ENCODE measurements around the gene SEMA6B.

The SEMA6B gene

DNA sequence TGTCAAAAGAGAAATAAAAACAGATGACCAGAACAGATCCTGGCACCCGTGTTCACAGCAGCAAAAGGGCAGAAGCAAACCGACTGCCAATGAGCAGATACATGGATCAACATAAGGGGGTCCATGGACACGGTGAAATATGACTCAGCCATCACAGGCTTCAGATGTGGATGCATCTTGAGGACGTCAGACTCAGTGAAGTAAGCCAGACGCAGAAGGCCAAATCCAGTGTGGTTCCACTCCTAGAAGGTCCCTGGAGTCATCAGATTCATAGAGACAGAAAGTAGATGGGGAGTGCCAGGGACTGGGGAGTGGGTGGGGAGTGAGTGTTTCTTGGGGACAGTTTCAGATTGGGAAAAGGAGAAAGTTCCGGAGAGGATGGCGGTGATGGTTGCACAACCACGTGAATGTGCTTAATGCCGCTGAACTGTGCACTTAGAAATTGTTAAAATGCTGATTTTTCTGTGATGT lies 28.8 kb upstream of the SEMA6B start:
- peaks cover 10% of the 10 kb centered on the region for H3K4me1 ChIP-seq (ENCODE audit: control insufficient read depth, insufficient read depth, low read length, poor library complexity, severe bottlenecking)
- H3K9me3 ChIP-seq (ENCODE audit: control insufficient read depth, low read length): no peaks in the 10 kb centered on the region
- H3K4me3 ChIP-seq (ENCODE audit: insufficient read depth, low read depth, low read length, poor library complexity, severe bottlenecking): no peak overlapping the region
- no peak for DNase-seq
- H3K27me3 ChIP-seq (replicated peaks; ENCODE audit: control insufficient read depth, insufficient read depth, low read length, poor library complexity, severe bottlenecking): peaks cover 23% of the 10 kb centered on the region
- no peak overlapping the region for H3K27ac ChIP-seq (ENCODE audit: insufficient read depth, low read length, poor library complexity, severe bottlenecking)
- no peaks in the 10 kb centered on the region for H3K36me3 ChIP-seq (ENCODE audit: control insufficient read depth, insufficient read depth, low read length)

DNA sequence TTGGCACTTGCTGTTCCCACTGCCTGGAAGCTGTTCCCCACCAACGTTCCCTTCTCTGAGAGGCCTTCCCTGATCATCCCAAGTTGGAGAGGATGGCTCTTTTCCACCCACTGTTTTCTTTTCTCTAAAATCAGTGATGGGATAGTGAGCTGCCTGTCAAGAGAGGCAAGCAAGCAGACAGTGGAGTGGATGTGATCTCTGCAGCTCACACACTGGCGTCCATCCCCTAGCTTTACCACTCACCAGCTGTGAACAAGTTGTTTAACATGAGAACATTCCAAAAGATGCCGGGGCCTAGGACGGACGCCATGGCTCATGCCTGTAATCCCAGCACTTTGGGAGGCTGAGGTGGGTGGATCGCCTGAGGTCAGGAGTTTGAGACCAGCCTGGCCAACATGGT lies 28.0 kb upstream of the SEMA6B start:
- Histone ChIP-seq H3K27ac (ENCODE audit: insufficient read depth, low read length, poor library complexity, severe bottlenecking) (no peak overlapping the region), H3K4me3 (ENCODE audit: insufficient read depth, low read depth, low read length, poor library complexity, severe bottlenecking) (no peak overlapping the region), H3K27me3 (replicated peaks; ENCODE audit: control insufficient read depth, insufficient read depth, low read length, poor library complexity, severe bottlenecking) (peaks cover 27% of the 10 kb centered on the region), H3K36me3 (ENCODE audit: control insufficient read depth, insufficient read depth, low read length) (no peaks in the 10 kb centered on the region), H3K9me3 (ENCODE audit: control insufficient read depth, low read length) (no peaks in the 10 kb centered on the region), H3K4me1 (ENCODE audit: control insufficient read depth, insufficient read depth, low read length, poor library complexity, severe bottlenecking) (peaks cover 10% of the 10 kb centered on the region)
- no peak for DNase-seq

DNA sequence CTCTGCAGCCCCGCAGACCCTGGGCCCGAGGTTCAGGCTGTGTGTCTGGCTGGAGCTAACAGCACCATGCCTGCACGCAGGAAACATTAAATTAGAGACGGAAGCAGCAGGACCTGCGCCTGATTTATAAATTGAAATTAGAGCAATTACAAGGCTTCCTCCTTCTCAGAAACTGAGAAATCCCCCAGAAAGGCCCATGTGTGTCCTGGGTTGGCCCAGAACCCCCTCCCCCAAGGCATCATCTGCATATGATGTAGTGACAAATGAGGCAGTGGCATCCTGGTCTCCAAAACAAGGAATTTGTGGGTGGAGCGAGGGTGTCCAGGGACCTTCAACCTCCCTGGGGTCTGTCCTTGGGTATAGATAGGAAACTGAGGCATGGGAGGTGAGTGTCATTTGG lies 27.2 kb upstream of the SEMA6B start:
- peaks cover 13% of the 10 kb centered on the region for H3K4me1 ChIP-seq (ENCODE audit: control insufficient read depth, insufficient read depth, low read length, poor library complexity, severe bottlenecking)
- H3K27ac ChIP-seq (ENCODE audit: insufficient read depth, low read length, poor library complexity, severe bottlenecking): no peak overlapping the region
- no peak for DNase-seq
- no peaks in the 10 kb centered on the region for H3K9me3 ChIP-seq (ENCODE audit: control insufficient read depth, low read length)
- H3K4me3 ChIP-seq (ENCODE audit: insufficient read depth, low read depth, low read length, poor library complexity, severe bottlenecking): no peak overlapping the region
- H3K27me3 ChIP-seq (replicated peaks; ENCODE audit: control insufficient read depth, insufficient read depth, low read length, poor library complexity, severe bottlenecking): peaks cover 27% of the 10 kb centered on the region
- H3K36me3 ChIP-seq (ENCODE audit: control insufficient read depth, insufficient read depth, low read length): no peaks in the 10 kb centered on the region

- Histone ChIP-seq H3K36me3 (ENCODE audit: control insufficient read depth, insufficient read depth, low read length) (no peaks in the 10 kb centered on the region), H3K27me3 (replicated peaks; ENCODE audit: control insufficient read depth, insufficient read depth, low read length, poor library complexity, severe bottlenecking) (peaks cover 27% of the 10 kb centered on the region), H3K4me3 (ENCODE audit: insufficient read depth, low read depth, low read length, poor library complexity, severe bottlenecking) (no peak overlapping the region), H3K27ac (ENCODE audit: insufficient read depth, low read length, poor library complexity, severe bottlenecking) (no peak overlapping the region), H3K4me1 (ENCODE audit: control insufficient read depth, insufficient read depth, low read length, poor library complexity, severe bottlenecking) (peaks cover 13% of the 10 kb centered on the region), H3K9me3 (ENCODE audit: control insufficient read depth, low read length) (no peaks in the 10 kb centered on the region)
- DNase-seq: no peak
Measured at GRCh38 chr19:4586245-4586644, 26.8 kb upstream of the SEMA6B start.

DNA sequence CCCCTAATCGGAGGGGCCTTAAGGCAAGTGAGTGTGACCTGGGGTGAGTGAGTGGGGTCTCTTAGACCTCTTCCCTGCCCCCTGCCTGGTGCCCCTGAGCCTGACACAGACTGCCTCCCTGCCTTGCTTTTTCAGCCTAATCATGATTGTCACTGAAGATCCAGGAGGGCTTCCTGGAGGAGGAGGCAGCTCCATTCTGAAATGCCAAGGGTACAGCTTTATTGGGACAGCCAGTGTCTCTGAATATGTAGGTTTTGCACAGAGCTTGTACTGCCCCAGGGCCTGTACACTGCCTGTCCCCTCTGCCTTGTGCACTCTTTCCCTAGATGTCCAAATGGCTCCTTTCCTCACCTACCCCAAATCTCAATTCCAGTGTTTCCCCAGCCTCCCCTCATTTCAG lies 26.1 kb upstream of the SEMA6B start:
- DNase-seq: no peak
- no peaks in the 10 kb centered on the region for H3K9me3 ChIP-seq (ENCODE audit: control insufficient read depth, low read length)
- peaks cover 16% of the 10 kb centered on the region for H3K4me1 ChIP-seq (ENCODE audit: control insufficient read depth, insufficient read depth, low read length, poor library complexity, severe bottlenecking)
- H3K27ac ChIP-seq (ENCODE audit: insufficient read depth, low read length, poor library complexity, severe bottlenecking): no peak overlapping the region
- H3K4me3 ChIP-seq (ENCODE audit: insufficient read depth, low read depth, low read length, poor library complexity, severe bottlenecking): no peak overlapping the region
- H3K27me3 ChIP-seq (replicated peaks; ENCODE audit: control insufficient read depth, insufficient read depth, low read length, poor library complexity, severe bottlenecking): peaks cover 32% of the 10 kb centered on the region
- no peaks in the 10 kb centered on the region for H3K36me3 ChIP-seq (ENCODE audit: control insufficient read depth, insufficient read depth, low read length)

GRCh38 chr19:4584670-4585460 lies 25.4 kb upstream of the SEMA6B start:
- DNase-seq: no peak
- Histone ChIP-seq H3K4me1 (ENCODE audit: control insufficient read depth, insufficient read depth, low read length, poor library complexity, severe bottlenecking) (peaks cover 16% of the 10 kb centered on the region), H3K27ac (ENCODE audit: insufficient read depth, low read length, poor library complexity, severe bottlenecking) (no peak overlapping the region), H3K36me3 (ENCODE audit: control insufficient read depth, insufficient read depth, low read length) (no peaks in the 10 kb centered on the region), H3K4me3 (ENCODE audit: insufficient read depth, low read depth, low read length, poor library complexity, severe bottlenecking) (peak overlapping the region; percentile 17), H3K27me3 (replicated peaks; ENCODE audit: control insufficient read depth, insufficient read depth, low read length, poor library complexity, severe bottlenecking) (peaks cover 36% of the 10 kb centered on the region), H3K9me3 (ENCODE audit: control insufficient read depth, low read length) (no peaks in the 10 kb centered on the region)

DNA sequence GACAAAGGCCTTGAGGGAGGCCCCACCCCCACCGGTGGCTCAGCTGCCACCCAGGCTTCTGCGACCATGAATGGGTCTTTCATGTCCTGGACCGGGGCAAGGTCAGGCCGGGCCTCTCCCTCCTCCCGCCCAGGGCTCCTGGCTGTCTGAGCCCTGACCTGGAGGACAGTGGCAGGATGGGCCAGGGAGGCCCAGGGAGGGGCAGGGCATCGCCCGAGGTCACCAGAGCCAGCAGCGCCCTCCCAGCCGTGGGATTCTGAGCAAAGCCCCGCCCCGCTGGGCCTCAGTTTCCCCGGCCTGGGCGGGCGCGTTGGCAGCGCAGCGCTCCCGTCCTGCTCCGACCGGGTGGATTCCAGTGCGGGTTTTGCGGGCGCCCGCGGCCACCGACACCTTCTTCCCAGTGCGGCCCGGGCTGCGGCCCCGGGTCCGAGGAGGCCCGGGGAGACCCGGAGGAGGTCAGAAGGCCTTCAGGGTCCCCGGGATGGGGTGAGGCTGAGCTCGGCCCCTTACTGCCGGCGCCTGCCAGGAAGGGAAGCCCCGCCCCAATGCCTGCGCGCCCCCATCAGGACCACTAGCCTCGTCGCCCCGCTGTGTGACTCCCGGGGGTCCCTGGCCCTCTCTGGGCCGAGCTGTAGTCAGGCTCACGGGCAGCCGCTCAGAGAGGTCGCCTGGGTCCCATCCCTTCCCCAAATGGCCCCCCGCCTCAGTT lies 24.6 kb upstream of the SEMA6B start:
- H3K4me1 ChIP-seq (ENCODE audit: control insufficient read depth, insufficient read depth, low read length, poor library complexity, severe bottlenecking): peaks cover 16% of the 10 kb centered on the region
- peaks cover 40% of the 10 kb centered on the region for H3K27me3 ChIP-seq (replicated peaks; ENCODE audit: control insufficient read depth, insufficient read depth, low read length, poor library complexity, severe bottlenecking)
- no peak for DNase-seq
- H3K27ac ChIP-seq (ENCODE audit: insufficient read depth, low read length, poor library complexity, severe bottlenecking): no peak overlapping the region
- H3K9me3 ChIP-seq (ENCODE audit: control insufficient read depth, low read length): no peaks in the 10 kb centered on the region
- H3K36me3 ChIP-seq (ENCODE audit: control insufficient read depth, insufficient read depth, low read length): no peaks in the 10 kb centered on the region
- peak overlapping the region; percentile 17 for H3K4me3 ChIP-seq (ENCODE audit: insufficient read depth, low read depth, low read length, poor library complexity, severe bottlenecking)

DNA sequence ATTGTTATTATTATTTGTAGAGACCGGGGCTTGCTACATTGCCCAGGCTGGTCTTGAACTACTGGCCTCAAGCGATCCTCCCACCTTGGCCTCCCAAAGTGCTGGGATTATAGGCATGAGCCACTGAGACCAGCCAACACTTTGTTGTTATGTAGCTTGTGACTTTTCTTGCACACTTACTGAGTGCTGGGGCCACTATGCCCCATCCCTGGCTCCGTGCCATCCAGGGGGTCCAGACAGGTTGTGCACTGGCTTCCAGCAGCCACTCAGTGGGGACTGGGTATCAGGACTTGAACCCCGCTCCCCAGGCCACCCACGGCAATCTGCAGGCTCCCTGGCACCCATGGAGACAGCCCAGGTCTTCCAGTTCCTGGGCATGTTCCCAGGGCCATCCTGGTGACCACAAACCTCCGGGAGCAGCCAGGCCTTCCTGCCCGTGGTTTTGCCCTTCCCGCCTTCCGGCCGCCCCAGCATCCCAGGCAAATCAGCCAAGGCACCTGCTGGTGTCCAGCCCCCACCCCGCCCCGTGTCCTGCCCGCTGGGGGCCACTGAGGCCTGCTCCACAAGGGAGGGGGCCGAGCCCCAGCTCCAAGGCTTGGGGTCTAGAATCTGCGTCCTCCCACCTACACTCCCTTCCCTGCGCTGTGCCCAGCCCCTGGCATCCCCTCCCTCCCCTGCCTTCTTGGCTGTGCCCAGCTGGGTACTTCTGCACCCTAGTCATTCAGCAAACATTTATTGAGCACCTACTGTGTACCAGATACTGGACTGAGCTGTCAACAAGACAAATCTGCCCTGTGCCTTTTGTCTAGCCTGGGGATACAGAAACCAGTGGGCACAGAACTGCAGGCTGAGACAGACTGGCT lies 23.7 kb upstream of the SEMA6B start:
- H3K4me3 ChIP-seq (ENCODE audit: insufficient read depth, low read depth, low read length, poor library complexity, severe bottlenecking): no peak overlapping the region
- DNase-seq: no peak
- no peak overlapping the region for H3K27ac ChIP-seq (ENCODE audit: insufficient read depth, low read length, poor library complexity, severe bottlenecking)
- no peaks in the 10 kb centered on the region for H3K9me3 ChIP-seq (ENCODE audit: control insufficient read depth, low read length)
- H3K4me1 ChIP-seq (ENCODE audit: control insufficient read depth, insufficient read depth, low read length, poor library complexity, severe bottlenecking): peaks cover 16% of the 10 kb centered on the region
- no peaks in the 10 kb centered on the region for H3K36me3 ChIP-seq (ENCODE audit: control insufficient read depth, insufficient read depth, low read length)
- H3K27me3 ChIP-seq (replicated peaks; ENCODE audit: control insufficient read depth, insufficient read depth, low read length, poor library complexity, severe bottlenecking): peaks cover 47% of the 10 kb centered on the region

DNA sequence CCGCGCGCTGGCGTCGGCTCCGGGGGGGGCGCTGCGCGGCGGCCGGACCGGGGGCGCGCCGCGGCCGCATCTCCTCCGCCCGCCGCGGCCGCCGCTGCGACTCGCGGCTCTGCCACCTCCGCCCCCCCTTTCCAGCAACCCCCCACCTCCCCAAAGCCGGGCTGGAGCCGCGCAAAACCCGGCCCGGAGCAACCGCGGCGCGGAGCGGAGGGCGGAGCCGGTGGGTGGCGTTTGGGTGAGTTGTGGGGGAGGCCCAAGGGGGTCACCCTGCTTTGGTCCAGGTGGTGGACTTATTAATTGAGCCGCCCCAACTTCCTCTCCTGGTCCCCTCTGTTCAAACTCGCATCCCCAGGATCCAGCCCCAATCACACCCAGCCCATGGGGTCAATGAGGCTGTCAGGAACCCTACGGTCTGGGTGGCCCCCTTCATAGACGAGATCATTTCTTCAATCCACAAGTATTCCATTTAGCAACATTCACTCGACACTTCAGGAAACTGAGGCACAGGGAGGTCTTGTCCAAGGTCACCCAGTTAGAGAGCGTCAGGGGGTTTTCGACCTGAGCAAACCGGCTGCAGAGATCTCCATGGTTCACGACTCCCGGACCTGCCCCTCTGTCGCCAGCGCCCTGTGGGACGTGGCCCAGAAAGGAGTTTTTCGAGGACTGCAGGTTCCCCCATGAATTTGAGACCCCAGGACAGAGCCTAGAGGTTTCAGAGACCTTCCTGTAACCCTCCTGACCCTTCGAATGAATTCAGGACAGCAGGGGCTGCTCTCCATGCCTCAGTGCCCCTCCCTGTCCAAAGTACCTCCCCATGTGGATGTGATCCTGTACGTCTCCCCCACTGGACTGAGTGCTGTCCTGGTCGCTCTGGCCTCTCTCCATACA lies 22.4 kb upstream of the SEMA6B start:
- Histone ChIP-seq H3K36me3 (ENCODE audit: control insufficient read depth, insufficient read depth, low read length) (no peaks in the 10 kb centered on the region), H3K27me3 (replicated peaks; ENCODE audit: control insufficient read depth, insufficient read depth, low read length, poor library complexity, severe bottlenecking) (peaks cover 47% of the 10 kb centered on the region), H3K4me3 (ENCODE audit: insufficient read depth, low read depth, low read length, poor library complexity, severe bottlenecking) (no peak overlapping the region), H3K27ac (ENCODE audit: insufficient read depth, low read length, poor library complexity, severe bottlenecking) (no peak overlapping the region), H3K9me3 (ENCODE audit: control insufficient read depth, low read length) (no peaks in the 10 kb centered on the region), H3K4me1 (ENCODE audit: control insufficient read depth, insufficient read depth, low read length, poor library complexity, severe bottlenecking) (peaks cover 16% of the 10 kb centered on the region)
- no peak for DNase-seq

All from effector memory CD4-positive, alpha-beta T cell (primary cell).